Trophoblast cell (in vitro differentiated cells and primary cell): Measurements from ENCODE around the gene NUP62.
A peak's percentile ranks its signal among the peaks of the same experiment; 100 is the strongest.

Source experiments
- DNase-seq, 2 donors: peaks; one replicate each; pipeline ENCODE4 v3.0.0-alpha.2; 2016
- H2AFZ ChIP-seq: 2 replicates; pipeline ENCODE4 v1.6.1; 2013; ENCODE audit warnings: low read length, moderate library complexity, mild to moderate bottlenecking; ENCODE audit not compliant: insufficient read depth, poor library complexity
- H2AK5ac ChIP-seq: 2 replicates; pipeline ENCODE4 v1.6.1; 2013; ENCODE audit warnings: mild to moderate bottlenecking, low read length
- H2BK120ac ChIP-seq: 2 replicates; pipeline ENCODE4 v1.6.1; 2013; ENCODE audit warnings: low read length, mild to moderate bottlenecking, moderate library complexity; ENCODE audit not compliant: insufficient read depth, poor library complexity
- H2BK12ac ChIP-seq: 2 replicates; pipeline ENCODE4 v1.6.1; 2013; ENCODE audit warnings: mild to moderate bottlenecking, low read length, moderate library complexity
- H2BK5ac ChIP-seq: 2 replicates; pipeline ENCODE4 v1.6.1; 2013; ENCODE audit warnings: low read length, low read depth, moderate library complexity, mild to moderate bottlenecking; ENCODE audit not compliant: poor library complexity
- H3K14ac ChIP-seq: 2 replicates; pipeline ENCODE4 v1.6.1; 2013; ENCODE audit warnings: mild to moderate bottlenecking, low read length
- H3K18ac ChIP-seq: 2 replicates; pipeline ENCODE4 v1.6.1; 2013; ENCODE audit warnings: mild to moderate bottlenecking, low read length
- H3K23ac ChIP-seq: 2 replicates; pipeline ENCODE4 v1.6.1; 2013; ENCODE audit warnings: low read length
- H3K27ac ChIP-seq: 2 replicates; pipeline ENCODE4 v1.5.1; 2013; ENCODE audit warnings: low read depth, mild to moderate bottlenecking, inconsistent platforms, low read length, moderate library complexity
- H3K27me3 ChIP-seq: 2 replicates; pipeline ENCODE4 v1.6.1; 2013; ENCODE audit warnings: inconsistent platforms, mild to moderate bottlenecking, low read length, moderate library complexity; ENCODE audit not compliant: insufficient read depth
- H3K36me3 ChIP-seq, 2 experiments: 1 replicate in 1 of 2; 2 replicates in 1 of 2; pipeline ENCODE4 v1.6.1; 2013; ENCODE audit warnings: low read length in 2 of 2, mild to moderate bottlenecking in 2 of 2, moderate library complexity in 1 of 2; ENCODE audit not compliant: insufficient read depth in 2 of 2, control insufficient read depth in 1 of 2
- H3K4ac ChIP-seq: 2 replicates; pipeline ENCODE4 v1.6.1; 2013; ENCODE audit warnings: low read depth, mild to moderate bottlenecking, low read length, moderate library complexity
- H3K4me1 ChIP-seq, 2 experiments: 1 replicate in 1 of 2; 2 replicates in 1 of 2; pipeline ENCODE4 v1.6.1; 2013; ENCODE audit warnings: low read length in 2 of 2, mild to moderate bottlenecking in 2 of 2, moderate library complexity in 1 of 2; ENCODE audit not compliant: insufficient read depth in 2 of 2, control insufficient read depth in 1 of 2
- H3K4me2 ChIP-seq: 2 replicates; pipeline ENCODE4 v1.6.1; 2013; ENCODE audit warnings: inconsistent platforms, mild to moderate bottlenecking, low read length, moderate library complexity
- H3K4me3 ChIP-seq: 2 replicates; pipeline ENCODE4 v1.5.1; 2013; ENCODE audit warnings: mild to moderate bottlenecking, low read depth, low read length, inconsistent platforms
- H3K79me1 ChIP-seq: one replicate; pipeline ENCODE4 v1.6.1; 2013; ENCODE audit warnings: low read length
- H3K79me2 ChIP-seq: 2 replicates; pipeline ENCODE4 v1.6.1; 2013; ENCODE audit warnings: low read length, mild to moderate bottlenecking; ENCODE audit not compliant: control insufficient read depth, insufficient read depth, poor library complexity
- H3K9ac ChIP-seq: 2 replicates; pipeline ENCODE4 v1.6.1; 2013; ENCODE audit warnings: mild to moderate bottlenecking, low read length
- H3K9me3 ChIP-seq: 2 replicates; pipeline ENCODE4 v1.6.1; 2013; ENCODE audit warnings: low read depth, mild to moderate bottlenecking, control low read depth, inconsistent platforms, low read length; ENCODE audit not compliant: insufficient read depth
- H4K12ac ChIP-seq: 2 replicates; pipeline ENCODE4 v1.6.1; 2013; ENCODE audit warnings: low read depth, mild to moderate bottlenecking, low read length, moderate library complexity
- H4K8ac ChIP-seq: 2 replicates; pipeline ENCODE4 v1.6.1; 2013; ENCODE audit warnings: low read depth, mild to moderate bottlenecking, low read length, moderate library complexity
- H4K91ac ChIP-seq: one replicate; pipeline ENCODE4 v1.6.1; 2013; ENCODE audit warnings: low read depth, mild to moderate bottlenecking, low read length, moderate library complexity
- WGBS: extraction: QIAGEN DNeasy Blood & Tissue Kit; methylation state at CpG from one replicate; pipeline ENCODE4 v1.1.7; 2013; ENCODE audit warnings: missing lambda C conversion rate; ENCODE audit not compliant: insufficient read length, insufficient coverage; ENCODE audit errors: extremely low coverage; 5-methylcytosine and 5-hydroxymethylcytosine counted together

Gene NUP62

GRCh38 chr19:49936549-49936948 is 7.2 kb upstream of the NUP62 start:
- H3K27me3 ChIP-seq: no peaks in the 10 kb centered on the region
- no peaks in the 10 kb centered on the region for H3K79me2 ChIP-seq
- H2BK120ac ChIP-seq: no peak overlapping the region
- no peak overlapping the region for H3K4me3 ChIP-seq
- no peak overlapping the region for H2BK12ac ChIP-seq
- H3K4me2 ChIP-seq: no peak overlapping the region
- H3K14ac ChIP-seq: no peak overlapping the region
- H3K79me1 ChIP-seq: no peaks in the 10 kb centered on the region
- no peak for DNase-seq
- H3K9me3 ChIP-seq: peaks cover 3% of the 10 kb centered on the region
- no peak overlapping the region for H2AK5ac ChIP-seq
- no peak overlapping the region for H3K9ac ChIP-seq
- H2BK5ac ChIP-seq: no peak overlapping the region
- no peak overlapping the region for H3K23ac ChIP-seq
- no peak overlapping the region for H4K91ac ChIP-seq
- H3K18ac ChIP-seq: no peak overlapping the region
- H3K4me1 ChIP-seq: peaks cover 0 to 3% of the 10 kb centered on the region in 2 experiments
- whole genome bisulfite sequencing: no CpG with 5 or more reads among the region's 5 CpGs
- H3K4ac ChIP-seq: no peak overlapping the region
- no peak overlapping the region for H4K8ac ChIP-seq
- no peak overlapping the region for H3K27ac ChIP-seq
- H4K12ac ChIP-seq: no peak overlapping the region
- no peak overlapping the region for H2AFZ ChIP-seq
- H3K36me3 ChIP-seq: peaks cover 2 to 5% of the 10 kb centered on the region in 2 experiments

DNA sequence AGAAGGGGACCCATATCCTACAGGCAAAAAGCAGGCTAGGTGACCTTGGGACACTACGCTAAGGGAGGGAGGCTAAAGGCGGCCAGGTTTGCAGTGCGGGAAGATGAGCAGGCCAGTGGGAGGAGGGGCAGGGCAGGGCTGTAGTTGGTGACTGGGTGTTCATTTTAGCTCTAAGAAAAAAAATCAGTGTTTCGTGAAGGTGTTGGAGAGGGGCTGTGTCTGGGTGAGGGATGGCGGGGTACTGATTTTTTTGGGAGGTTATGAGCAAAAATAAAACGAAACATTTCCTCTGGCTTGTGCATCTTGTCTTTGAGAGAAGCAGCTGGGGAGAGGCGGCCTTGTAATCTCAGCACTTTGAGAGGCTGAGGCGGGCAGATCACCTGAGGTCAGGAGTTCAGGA is 4.3 kb upstream of the NUP62 start:
- H3K79me1 ChIP-seq: peaks cover 11% of the 10 kb centered on the region
- peaks cover 2 to 5% of the 10 kb centered on the region in 2 experiments for H3K36me3 ChIP-seq
- H2AFZ ChIP-seq: no peak overlapping the region
- no peak overlapping the region for H3K4ac ChIP-seq
- no peak overlapping the region for H3K14ac ChIP-seq
- no peak overlapping the region for H2BK5ac ChIP-seq
- H4K8ac ChIP-seq: no peak overlapping the region
- H3K4me2 ChIP-seq: no peak overlapping the region
- no peak for DNase-seq
- H3K27ac ChIP-seq: no peak overlapping the region
- H3K18ac ChIP-seq: no peak overlapping the region
- no peak overlapping the region for H2BK120ac ChIP-seq
- no peak overlapping the region for H4K91ac ChIP-seq
- H2BK12ac ChIP-seq: no peak overlapping the region
- no CpG with 5 or more reads among the region's 8 CpGs for WGBS
- H3K9ac ChIP-seq: no peak overlapping the region
- peaks cover 0 to 3% of the 10 kb centered on the region in 2 experiments for H3K4me1 ChIP-seq
- peaks cover 6% of the 10 kb centered on the region for H3K79me2 ChIP-seq
- no peaks in the 10 kb centered on the region for H3K27me3 ChIP-seq
- no peak overlapping the region for H3K23ac ChIP-seq
- no peak overlapping the region for H4K12ac ChIP-seq
- H2AK5ac ChIP-seq: no peak overlapping the region
- H3K9me3 ChIP-seq: peaks cover 3% of the 10 kb centered on the region
- H3K4me3 ChIP-seq: no peak overlapping the region

- H3K27ac ChIP-seq: no peak overlapping the region
- H3K4me3 ChIP-seq: no peak overlapping the region
- H4K8ac ChIP-seq: no peak overlapping the region
- no peak overlapping the region for H4K12ac ChIP-seq
- no peak overlapping the region for H3K14ac ChIP-seq
- no peak for DNase-seq
- peaks cover 11% of the 10 kb centered on the region for H3K79me1 ChIP-seq
- no peak overlapping the region for H4K91ac ChIP-seq
- H3K18ac ChIP-seq: no peak overlapping the region
- H2BK12ac ChIP-seq: no peak overlapping the region
- no peak overlapping the region for H3K9ac ChIP-seq
- no peak overlapping the region for H2AFZ ChIP-seq
- H3K79me2 ChIP-seq: peaks cover 12% of the 10 kb centered on the region
- no peaks in the 10 kb centered on the region for H3K27me3 ChIP-seq
- H3K4me2 ChIP-seq: no peak overlapping the region
- H2BK120ac ChIP-seq: no peak overlapping the region
- WGBS: no CpG with 5 or more reads among the region's 25 CpGs
- H2BK5ac ChIP-seq: no peak overlapping the region
- peaks cover 4 to 8% of the 10 kb centered on the region in 2 experiments for H3K36me3 ChIP-seq
- no peak overlapping the region for H2AK5ac ChIP-seq
- peaks cover 3 to 4% of the 10 kb centered on the region in 2 experiments for H3K4me1 ChIP-seq
- no peak overlapping the region for H3K23ac ChIP-seq
- H3K9me3 ChIP-seq: peaks cover 3% of the 10 kb centered on the region
- no peak overlapping the region for H3K4ac ChIP-seq
Measured at GRCh38 chr19:49932731-49933131, 3.4 kb upstream of the NUP62 start.

GRCh38 chr19:49932041-49932451 is 2.7 kb upstream of the NUP62 start:
- H2BK120ac ChIP-seq: no peak overlapping the region
- no peak overlapping the region for H2BK12ac ChIP-seq
- no peak overlapping the region for H2BK5ac ChIP-seq
- no peak overlapping the region for H4K91ac ChIP-seq
- DNase-seq: peak; percentile 20 to 32
- peaks cover 3% of the 10 kb centered on the region for H3K9me3 ChIP-seq
- no peaks in the 10 kb centered on the region for H3K27me3 ChIP-seq
- no peak overlapping the region for H3K14ac ChIP-seq
- H3K79me1 ChIP-seq: peaks cover 11% of the 10 kb centered on the region
- H4K8ac ChIP-seq: no peak overlapping the region
- no peak overlapping the region for H3K18ac ChIP-seq
- no peak overlapping the region for H3K4me3 ChIP-seq
- H3K23ac ChIP-seq: no peak overlapping the region
- H3K4me1 ChIP-seq: peaks cover 6 to 8% of the 10 kb centered on the region in 2 experiments
- H3K9ac ChIP-seq: no peak overlapping the region
- WGBS: 100% methylated on average over 1 of the region's 5 CpGs
- H3K4me2 ChIP-seq: no peak overlapping the region
- no peak overlapping the region for H3K4ac ChIP-seq
- no peak overlapping the region for H2AFZ ChIP-seq
- H3K27ac ChIP-seq: no peak overlapping the region
- no peak overlapping the region for H2AK5ac ChIP-seq
- H3K36me3 ChIP-seq: peaks cover 10 to 13% of the 10 kb centered on the region in 2 experiments
- H3K79me2 ChIP-seq: peaks cover 15% of the 10 kb centered on the region
- H4K12ac ChIP-seq: no peak overlapping the region
